ENCODE measurements around the gene MUC12.

GRCh38 chr7:101018271-101019167 is 49.2 kb downstream of the MUC12 start:
- no peak for TF ChIP-seq CTCF (IDR thresholded peaks at IDR 0.05; ENCODE audit: extremely low read depth in 1 of 2, insufficient read depth in 1 of 2, low read depth in 1 of 2, low read length in 2 of 2)
- TF ChIP-seq POLR2AphosphoS5 (IDR thresholded peaks at IDR 0.05; ENCODE audit: insufficient read depth, low read depth, low read length): no peak

Measured in endothelial cell of umbilical vein (primary cell).